Endothelial cell of umbilical vein (primary cell): Measurements from ENCODE around the gene LIMCH1.

Experiments
- CTCF ChIP-seq, 2 donors: IDR thresholded peaks; 1 replicate in 1 of 2; 2 replicates in 1 of 2; pipeline ENCODE4 v1.5.1; 2011; ENCODE audit warnings: low read length in 2 of 2, mild to moderate bottlenecking in 2 of 2, moderate library complexity in 2 of 2, control low read depth in 1 of 2, inconsistent platforms in 1 of 2, low read depth in 1 of 2; ENCODE audit not compliant: insufficient read depth in 1 of 2; ENCODE audit errors: extremely low read depth in 1 of 2
- EZH2 ChIP-seq: IDR thresholded peaks from 2 replicates; pipeline ENCODE4 v1.6.1; 2012; ENCODE audit warnings: borderline replicate concordance, low read depth, mild to moderate bottlenecking, moderate library complexity, low read length, inconsistent platforms; ENCODE audit not compliant: severe bottlenecking
- FOS ChIP-seq: IDR thresholded peaks from 2 replicates; pipeline ENCODE4 v1.6.1; 2011; ENCODE audit warnings: mild to moderate bottlenecking, low read length, moderate library complexity, borderline replicate concordance; ENCODE audit not compliant: insufficient read depth
- MAX ChIP-seq: IDR thresholded peaks from 2 replicates; pipeline ENCODE4 v1.6.1; 2011; ENCODE audit not compliant: insufficient read depth, insufficient read length
- MYC ChIP-seq: IDR thresholded peaks from one replicate; pipeline ENCODE4 v1.6.1; 2011; ENCODE audit warnings: mild to moderate bottlenecking, low read depth, low read length
- POLR2A ChIP-seq: IDR thresholded peaks from 2 replicates; pipeline ENCODE4 v1.6.1; 2012; ENCODE audit warnings: low read depth, mild to moderate bottlenecking, control low read depth, low read length

DNA sequence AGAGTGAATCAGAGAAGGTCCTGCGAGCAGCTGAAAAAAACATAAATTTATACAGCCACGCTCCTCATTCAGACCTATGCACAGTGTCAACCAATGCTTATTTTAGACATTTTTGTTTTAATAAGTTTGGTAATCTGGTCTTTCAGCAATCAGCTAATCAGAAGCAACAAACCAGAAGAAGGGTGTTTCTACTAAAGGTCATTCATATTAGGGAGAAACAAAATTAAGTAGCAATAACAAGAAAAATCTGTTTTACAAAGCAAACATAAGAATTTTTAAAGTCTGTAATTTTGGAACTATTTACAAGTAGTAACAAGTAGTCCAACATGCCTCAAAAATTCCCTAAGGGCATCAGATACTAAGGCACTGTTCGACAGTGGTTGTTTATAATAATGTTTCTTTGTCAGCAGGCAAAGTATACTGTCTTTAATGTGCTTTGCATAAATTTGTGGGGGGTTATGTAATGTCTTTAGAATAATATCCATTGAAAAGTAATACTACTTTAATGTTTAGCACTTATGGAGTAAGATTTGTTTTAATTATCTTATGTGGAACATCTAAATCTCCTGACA is 127.8 kb downstream of the LIMCH1 start:
- TF ChIP-seq CTCF (IDR thresholded peaks at IDR 0.05; ENCODE audit: extremely low read depth in 1 of 2, insufficient read depth in 1 of 2, low read depth in 1 of 2, low read length in 2 of 2) (no peak), EZH2 (no peak), FOS (no peak), MYC (no peak), POLR2A (no peak), MAX (no peak)
